NCI-H2227 (cell line): ENCODE results near the gene ARHGEF40.
"Not testable (repeated sequence)": the region's sequence is repeated elsewhere in the genome, so short reads cannot be mapped to it uniquely, and the experiment has no call there.

Source experiments
- DNase-seq: peaks from one replicate; lab custom pipeline; 2025; ENCODE audit not compliant: unreplicated experiment; lab: John Stamatoyannopoulos, UW

Gene ARHGEF40

GRCh38 chr14:21039585-21040369, 30.3 kb upstream of the ARHGEF40 start:
- peak; percentile 48 for DNase-seq

GRCh38 chr14:21040370-21040925, 29.7 kb upstream of the ARHGEF40 start:
- no peak for DNase-seq

- not testable (repeated sequence) for DNase-seq
Observed at GRCh38 chr14:21040941-21041340, 29.2 kb upstream of the ARHGEF40 start.

GRCh38 chr14:21041676-21042433, 28.2 kb upstream of the ARHGEF40 start, which contains the start of gene RNASE7:
Gene RNASE7 (plus strand): TSS chr14:21042362. CDS start chr14:21042993, 631 bp downstream.
- DNase-seq, result no peak

- DNase-seq, result no peak
Observed at GRCh38 chr14:21042918-21043317, 27.2 kb upstream of the ARHGEF40 start.

- DNase-seq, result no peak
Observed at GRCh38 chr14:21043387-21043973, 26.6 kb upstream of the ARHGEF40 start.

GRCh38 chr14:21043974-21044618, 26.0 kb upstream of the ARHGEF40 start:
- no peak for DNase-seq

- DNase-seq, result no peak
Observed at GRCh38 chr14:21047378-21047781, 22.7 kb upstream of the ARHGEF40 start.

- no peak for DNase-seq
Observed at GRCh38 chr14:21048638-21049037, 21.5 kb upstream of the ARHGEF40 start.

GRCh38 chr14:21049271-21049673, 20.8 kb upstream of the ARHGEF40 start:
- DNase-seq, result no peak

GRCh38 chr14:21050597-21050996, 19.5 kb upstream of the ARHGEF40 start:
- no peak for DNase-seq

GRCh38 chr14:21053184-21054122, 16.7 kb upstream of the ARHGEF40 start:
- DNase-seq, result no peak

- DNase-seq, result no peak
Observed at GRCh38 chr14:21054123-21054767, 15.9 kb upstream of the ARHGEF40 start.

- DNase-seq, result no peak
Observed at GRCh38 chr14:21054768-21055145, 15.3 kb upstream of the ARHGEF40 start.

GRCh38 chr14:21055432-21056117, 14.5 kb upstream of the ARHGEF40 start:
- no peak for DNase-seq

GRCh38 chr14:21056520-21057163, 13.5 kb upstream of the ARHGEF40 start:
- no peak for DNase-seq

GRCh38 chr14:21057803-21058675, 12.1 kb upstream of the ARHGEF40 start, which contains the start of gene RNASE8:
Gene RNASE8 (plus strand): TSS chr14:21057822. CDS start chr14:21057893, 71 bp downstream.
- DNase-seq, result no peak
